OCI-LY1 (cell line): Measurements from ENCODE around the gene RMDN3.

Source experiments
- H2AFZ ChIP-seq: fragments of 200-600 bp; sonication (generic), shearing (Covaris generic); 2 replicates; pipeline ENCODE4 v1.6.0; 2014; ENCODE audit warnings: antibody characterized with exemption, mild to moderate bottlenecking, low read length
- H3F3A ChIP-seq: fragments of 200-600 bp; sonication (generic), shearing (Covaris generic); 2 replicates; pipeline ENCODE4 v1.6.0; 2014; ENCODE audit warnings: mild to moderate bottlenecking, antibody characterized with exemption, low read length, moderate library complexity; ENCODE audit not compliant: insufficient read depth
- H3K27ac ChIP-seq: fragments of 200-600 bp; sonication (generic); 2 replicates; pipeline ENCODE4 v1.5.1; 2014; ENCODE audit warnings: low read length, mixed run types, mild to moderate bottlenecking, low read depth; ENCODE audit not compliant: poor library complexity, severe bottlenecking
- H3K27me3 ChIP-seq: fragments of 200-600 bp; sonication (generic); 2 replicates; pipeline ENCODE4 v1.6.0; 2014; ENCODE audit warnings: antibody characterized with exemption, mild to moderate bottlenecking, low read length, moderate library complexity; ENCODE audit not compliant: insufficient read depth
- H3K36me3 ChIP-seq: fragments of 200-600 bp; sonication (generic); 2 replicates; pipeline ENCODE4 v1.6.1; 2014; ENCODE audit warnings: mild to moderate bottlenecking, antibody characterized with exemption, low read length, moderate library complexity, mixed read lengths; ENCODE audit not compliant: insufficient read depth
- H3K4me1 ChIP-seq: fragments of 200-600 bp; sonication (generic); 2 replicates; pipeline ENCODE4 v1.5.1; 2014; ENCODE audit warnings: mild to moderate bottlenecking, low read length, moderate library complexity; ENCODE audit not compliant: insufficient read depth, severe bottlenecking
- H3K4me2 ChIP-seq: fragments of 200-600 bp; sonication (generic), shearing (Covaris generic); 2 replicates; pipeline ENCODE4 v1.6.1; 2014; ENCODE audit warnings: low read length
- H3K4me3 ChIP-seq: fragments of 200-600 bp; sonication (generic); 2 replicates; pipeline ENCODE4 v1.5.1; 2014; ENCODE audit warnings: low read length, low read depth, mild to moderate bottlenecking, mixed read lengths; ENCODE audit not compliant: poor library complexity, severe bottlenecking
- H3K79me2 ChIP-seq: fragments of 200-600 bp; shearing (Covaris generic); 2 replicates; pipeline ENCODE4 v1.6.1; 2016; ENCODE audit warnings: mixed run types, low read length, mixed read lengths; ENCODE audit not compliant: insufficient read depth
- H3K9ac ChIP-seq: fragments of 200-600 bp; sonication (generic), shearing (Covaris generic); 2 replicates; pipeline ENCODE4 v1.6.1; 2014; ENCODE audit warnings: mild to moderate bottlenecking, low read length, mixed read lengths
- H3K9me2 ChIP-seq: fragments of 200-600 bp; sonication (generic), shearing (Covaris generic); 2 replicates; pipeline ENCODE4 v1.6.1; 2014; ENCODE audit warnings: low read depth, mild to moderate bottlenecking, low read length, mixed read lengths
- H3K9me3 ChIP-seq: fragments of 200-600 bp; shearing (Covaris generic); 2 replicates; pipeline ENCODE4 v1.6.1; 2014; ENCODE audit warnings: low read length, mixed read lengths
- H4K20me1 ChIP-seq: fragments of 200-600 bp; sonication (generic), shearing (Covaris generic); 2 replicates; pipeline ENCODE4 v1.6.0; 2016; ENCODE audit warnings: mild to moderate bottlenecking, low read length; ENCODE audit not compliant: insufficient read depth
- CTCF ChIP-seq: fragments of 200-600 bp; sonication (generic), shearing (Covaris generic); IDR thresholded peaks from 2 replicates; pipeline ENCODE4 v1.5.1; 2017; ENCODE audit warnings: mild to moderate bottlenecking, antibody characterized with exemption, low read length, moderate library complexity, mixed read lengths
- EZH2 ChIP-seq: fragments of 200-600 bp; sonication (generic), shearing (Covaris generic); IDR thresholded peaks from 2 replicates; pipeline ENCODE4 v1.8.0; 2017; ENCODE audit warnings: borderline replicate concordance, mixed run types, mild to moderate bottlenecking, antibody characterized with exemption, low read length, moderate library complexity, mixed read lengths

RMDN3 gene

DNA sequence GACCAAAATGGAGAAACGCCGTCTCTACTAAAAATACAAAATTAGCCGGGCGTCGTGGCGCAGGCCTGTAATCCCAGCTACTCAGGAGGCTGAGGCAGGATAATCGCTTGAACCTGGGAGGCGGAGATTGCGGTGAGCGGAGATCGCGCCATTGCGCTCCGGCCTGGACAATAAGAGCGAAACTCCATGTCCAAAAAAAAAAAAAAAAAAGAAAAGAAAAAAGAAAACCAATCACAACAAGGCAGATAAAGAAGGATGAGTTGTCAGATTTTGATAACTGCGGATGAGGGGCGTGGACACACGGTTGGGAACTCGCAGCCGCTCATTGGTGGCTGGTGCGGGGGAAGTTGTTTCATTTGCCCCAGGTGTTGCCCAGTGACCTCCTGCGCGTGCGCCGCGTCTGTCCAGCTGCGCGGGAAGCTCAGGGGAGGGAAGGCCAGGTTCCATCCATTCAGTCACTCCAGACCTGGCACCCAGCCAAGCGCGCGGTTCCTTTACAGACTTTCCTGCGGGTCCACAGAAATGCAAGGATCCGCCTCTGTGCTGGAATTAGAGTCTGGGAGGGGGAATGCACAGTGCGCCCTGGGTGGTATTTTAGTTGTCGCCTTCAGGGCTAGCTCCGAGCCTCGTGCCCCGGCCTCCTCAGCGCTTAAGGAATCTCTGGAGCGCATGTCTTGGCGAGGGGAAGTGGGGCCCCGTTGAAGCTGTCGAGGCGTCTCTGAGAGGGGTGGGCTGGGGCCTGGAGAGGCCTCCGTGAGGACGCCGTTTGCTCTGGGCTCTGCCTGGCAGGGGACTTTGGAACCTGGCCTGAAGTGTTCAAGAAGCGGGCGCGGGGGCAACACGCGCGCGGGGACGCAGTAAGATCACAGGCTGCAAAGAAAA lies 8.1 kb upstream of the RMDN3 start:
- TF ChIP-seq CTCF, result no peak
- no peak for TF ChIP-seq EZH2

DNA sequence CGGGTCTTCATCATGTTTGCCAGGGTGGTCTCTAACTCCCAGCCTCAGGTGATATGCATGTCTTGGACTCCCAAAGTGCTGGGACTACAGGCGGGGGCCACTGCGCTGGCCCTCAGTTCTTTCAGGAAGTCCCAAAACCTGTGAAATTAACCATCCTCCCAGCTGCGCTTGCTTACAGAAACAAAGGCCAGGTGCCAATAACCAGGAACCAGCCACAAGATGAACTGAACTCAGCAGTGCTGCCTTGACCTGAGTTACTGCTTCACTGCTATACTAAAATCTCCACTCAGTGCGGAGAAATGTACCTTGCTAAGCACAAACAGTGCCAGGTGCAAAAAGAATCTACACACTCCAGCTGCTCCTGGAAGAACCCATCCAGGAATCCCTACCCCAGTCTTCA lies 4.9 kb upstream of the RMDN3 start:
- peak overlapping the region; percentile 16 for H3K4me3 ChIP-seq
- no peaks in the 10 kb centered on the region for H3K27me3 ChIP-seq
- TF ChIP-seq CTCF (no peak), EZH2 (no peak)
- H3K9me2 ChIP-seq, result no peaks in the 10 kb centered on the region
- H3K79me2 ChIP-seq, result no peaks in the 10 kb centered on the region
- no peaks in the 10 kb centered on the region for H4K20me1 ChIP-seq
- no peaks in the 10 kb centered on the region for H3K36me3 ChIP-seq
- H3K27ac ChIP-seq, result peak overlapping the region; percentile 88
- H3K4me1 ChIP-seq, result peaks cover 60% of the 10 kb centered on the region
- peaks cover 3% of the 10 kb centered on the region; the same call in 1 of the 2 replicates for H3F3A ChIP-seq
- peak overlapping the region; percentile 41; the same call in 1 of the 2 replicates for H3K9ac ChIP-seq
- no peaks in the 10 kb centered on the region for H3K9me3 ChIP-seq
- no peak overlapping the region for H2AFZ ChIP-seq
- peak overlapping the region; percentile 52 for H3K4me2 ChIP-seq

More for the DNA sequence above, 8.1 kb upstream of the RMDN3 start:
- H3K9ac ChIP-seq, result peak overlapping the region; percentile 94
- H3K36me3 ChIP-seq, result peaks cover 9% of the 10 kb centered on the region; the same call in 1 of the 2 replicates
- 0 out of 2 replicates have a peak, but pooled peaks cover 3% of the 10 kb centered on the region for H3F3A ChIP-seq
- peak overlapping the region; percentile 77 for H3K4me2 ChIP-seq
- no peaks in the 10 kb centered on the region for H3K9me3 ChIP-seq
- peak overlapping the region; percentile 93 for H3K27ac ChIP-seq
- no peaks in the 10 kb centered on the region for H3K27me3 ChIP-seq
- H3K9me2 ChIP-seq, result no peaks in the 10 kb centered on the region
- H3K79me2 ChIP-seq, result no peaks in the 10 kb centered on the region
- no peak overlapping the region for H2AFZ ChIP-seq
- H4K20me1 ChIP-seq, result no peaks in the 10 kb centered on the region
- peak overlapping the region; percentile 76 for H3K4me3 ChIP-seq
- peaks cover 49% of the 10 kb centered on the region for H3K4me1 ChIP-seq

- H3F3A ChIP-seq, result peaks cover 3% of the 10 kb centered on the region; the same call in 1 of the 2 replicates
- H4K20me1 ChIP-seq, result no peaks in the 10 kb centered on the region
- peaks cover 11% of the 10 kb centered on the region; the same call in 1 of the 2 replicates for H3K36me3 ChIP-seq
- H3K4me3 ChIP-seq, result no peak overlapping the region
- peaks cover 22% of the 10 kb centered on the region for H3K79me2 ChIP-seq
- H3K4me2 ChIP-seq, result no peak overlapping the region; the same call in 1 of the 2 replicates
- H3K4me1 ChIP-seq, result peaks cover 65% of the 10 kb centered on the region
- no peaks in the 10 kb centered on the region for H3K9me2 ChIP-seq
- no peaks in the 10 kb centered on the region for H3K27me3 ChIP-seq
- no peak for TF ChIP-seq EZH2
- TF ChIP-seq CTCF, result no peak
- H3K9me3 ChIP-seq, result no peaks in the 10 kb centered on the region
- no peak overlapping the region for H2AFZ ChIP-seq
- peak overlapping the region; percentile 65 for H3K27ac ChIP-seq
- no peak overlapping the region for H3K9ac ChIP-seq
Measured at GRCh38 chr15:40756938-40757337, 1.9 kb upstream of the RMDN3 start.
